Activated CD4-positive, CD25-positive, alpha-beta regulatory T cell treated with anti-CD3 and anti-CD28 coated beads, Interleukin-2, amount 50 U/mL, for 72 hours (primary cell): ENCODE data around the gene ZNF282.
"Not testable (repeated sequence)": the region's sequence is repeated elsewhere in the genome, so short reads cannot be mapped to it uniquely, and the experiment has no call there.

Source experiments
- DNase-seq: peaks from one replicate; pipeline ENCODE4 v3.0.0; 2021

The ZNF282 gene

DNA sequence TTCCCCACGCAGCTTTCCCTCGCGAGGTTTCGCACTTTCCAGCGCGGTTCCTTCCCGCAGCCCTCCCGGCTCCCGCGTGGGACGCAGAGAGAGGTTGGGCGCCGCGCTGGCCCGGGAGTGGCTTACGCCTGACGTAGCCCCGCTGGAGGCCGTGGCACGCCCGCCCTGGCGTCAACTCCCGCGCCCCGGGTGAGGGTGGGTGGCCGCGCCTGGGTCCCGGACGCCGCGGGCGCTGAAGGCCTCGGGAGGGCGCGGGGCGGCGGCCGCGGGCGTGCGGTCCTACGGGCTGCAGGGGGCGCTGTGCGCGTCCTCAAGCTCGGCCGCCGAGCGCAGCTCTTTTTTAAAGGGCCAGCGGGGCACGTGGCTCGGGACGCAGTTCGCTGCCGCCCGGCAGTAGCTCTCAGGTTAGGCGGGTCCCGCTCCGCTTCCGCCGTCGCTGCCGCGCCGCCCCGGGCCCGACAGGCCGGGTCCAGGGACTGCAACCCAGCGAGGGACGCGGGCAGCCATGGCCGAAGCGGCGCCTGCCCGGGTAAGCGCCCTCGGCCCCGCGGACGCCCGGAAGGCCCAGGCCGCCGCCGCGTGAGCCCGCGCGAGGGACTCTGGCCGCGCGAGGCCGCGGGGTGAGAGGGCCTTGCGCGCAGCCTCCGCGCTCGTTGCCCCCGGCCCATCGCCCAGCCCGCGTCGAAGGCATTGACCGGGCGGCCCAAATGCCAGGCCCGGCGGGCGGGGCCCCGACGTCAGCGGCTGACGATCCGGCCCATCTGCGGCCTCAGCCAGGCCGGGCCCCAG lies 66.7 kb downstream of the ZNF282 start, which contains the start of gene ZNF783:
Gene ZNF783, plus strand, starts transcription at position 368 of the 789 bp plus-strand sequence. Its CDS starts 138 bp downstream, at position 506.
- peak; percentile 87 for DNase-seq

DNA sequence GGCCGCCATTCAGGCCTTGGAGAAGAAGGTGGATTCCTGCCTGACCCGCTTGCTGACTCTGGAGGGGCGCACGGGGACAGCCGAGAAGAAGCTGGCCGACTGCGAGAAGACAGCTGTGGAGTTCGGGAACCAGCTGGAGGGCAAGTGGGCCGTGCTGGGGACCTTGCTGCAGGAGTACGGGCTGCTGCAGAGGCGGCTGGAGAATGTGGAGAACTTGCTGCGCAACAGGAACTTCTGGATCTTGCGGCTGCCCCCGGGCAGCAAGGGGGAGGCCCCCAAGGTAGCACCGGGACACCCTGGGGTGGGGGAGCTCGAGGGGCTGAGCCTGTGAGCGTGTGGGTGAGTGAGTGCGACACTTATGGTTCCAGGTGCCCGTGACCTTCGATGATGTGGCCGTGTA lies 71.1 kb downstream of the ZNF282 start:
- DNase-seq = no peak

GRCh38 chr7:149267733-149268132 lies 72.4 kb downstream of the ZNF282 start:
- no peak for DNase-seq

- not testable (repeated sequence) for DNase-seq
These were observed 79.1 kb downstream of the ZNF282 start for GRCh38 chr7:149274424-149274823.
